ENCODE results near the gene PRSS33.

DNA sequence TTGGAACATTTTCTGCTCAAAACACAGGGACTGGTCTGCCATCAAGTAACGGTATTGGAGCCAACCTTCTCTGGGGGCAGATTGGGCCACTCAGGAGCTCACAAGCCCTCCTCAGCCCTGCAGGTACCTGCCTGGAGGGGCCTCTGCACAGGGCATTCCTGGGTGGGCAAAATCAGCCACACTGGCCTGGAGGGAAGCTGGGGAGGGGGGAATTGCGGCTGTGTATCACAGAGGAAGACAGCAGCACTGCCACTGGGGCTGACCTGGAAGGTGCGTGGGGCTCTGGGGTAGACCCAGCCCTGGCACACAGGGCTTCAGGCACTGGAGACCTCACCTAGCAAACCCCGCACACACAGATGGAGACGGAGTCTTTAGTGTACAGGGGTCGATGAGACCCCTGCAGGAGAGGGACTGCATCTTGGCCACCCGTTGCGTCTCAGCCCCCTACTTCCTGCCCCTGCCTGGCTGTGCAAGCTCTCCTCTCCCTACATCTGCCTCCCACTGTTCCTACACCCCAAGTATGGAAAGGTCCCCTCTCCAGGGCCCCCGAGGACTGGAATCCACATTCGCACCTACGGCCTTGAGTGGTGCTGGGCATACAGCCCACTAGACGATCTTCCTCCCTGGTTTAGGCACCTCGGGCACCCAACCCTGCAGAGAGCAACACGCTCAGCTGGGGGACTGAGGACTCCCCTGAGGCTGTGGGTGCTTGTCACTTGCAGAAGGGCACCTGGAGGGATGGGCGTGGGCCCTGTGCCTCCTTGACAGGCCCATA, 42.1 kb downstream of the PRSS33 start:
- TF ChIP-seq GATA3 (IDR thresholded peaks at IDR 0.05; ENCODE audit: low read depth, low read length) (no peak), GATA2 (IDR thresholded peaks at IDR 0.05; ENCODE audit: low read depth, low read length) (no peak)

Measured in SH-SY5Y (cell line).